Bronchial epithelial cell (primary cell): ENCODE measurements around the gene MEG3. TPM values are rescaled to one million over a fixed set of nuclear protein-coding genes. Genes with fewer than 3 reads are reported as not detected.

Source experiments
- DNase-seq: peaks from one replicate; pipeline ENCODE4 v3.0.0-alpha.2; 2010; ENCODE audit warnings: low read depth
- FAIRE-seq: peaks from 2 replicates; lab custom pipeline; 2011; peaks lifted over from hg19 to GRCh38; lab: Jason Lieb, UNC
- H3K27me3 ChIP-seq: 2 replicates; pipeline ENCODE4 v1.5.1; 2011; ENCODE audit warnings: low read length; ENCODE audit not compliant: control insufficient read depth, insufficient read depth
- H3K36me3 ChIP-seq: 2 replicates; pipeline ENCODE4 v1.5.1; 2011; ENCODE audit warnings: low read length; ENCODE audit not compliant: control insufficient read depth, insufficient read depth
- H3K4me3 ChIP-seq: 2 replicates; pipeline ENCODE4 v1.5.1; 2011; ENCODE audit warnings: mild to moderate bottlenecking, low read depth, low read length, control low read depth
- total RNA-seq: library from RNA; depleted of rRNA; stranded (reverse); fragments of >200 nt; gene quantifications from 2 replicates; pipeline ENCODE4 v1.2.1, GENCODE V29; 2014
- TF ChIP-seq, protein P1 (sequence below): IDR thresholded peaks from 2 replicates; pipeline ENCODE4 v1.5.1; 2011; ENCODE audit warnings: mild to moderate bottlenecking, moderate library complexity, low read length, control low read depth, inconsistent platforms; ENCODE audit not compliant: insufficient read depth, severe bottlenecking

The MEG3 gene
- total RNA-seq, 1 donor from 2014 or later, result 3.7 TPM

DNA sequence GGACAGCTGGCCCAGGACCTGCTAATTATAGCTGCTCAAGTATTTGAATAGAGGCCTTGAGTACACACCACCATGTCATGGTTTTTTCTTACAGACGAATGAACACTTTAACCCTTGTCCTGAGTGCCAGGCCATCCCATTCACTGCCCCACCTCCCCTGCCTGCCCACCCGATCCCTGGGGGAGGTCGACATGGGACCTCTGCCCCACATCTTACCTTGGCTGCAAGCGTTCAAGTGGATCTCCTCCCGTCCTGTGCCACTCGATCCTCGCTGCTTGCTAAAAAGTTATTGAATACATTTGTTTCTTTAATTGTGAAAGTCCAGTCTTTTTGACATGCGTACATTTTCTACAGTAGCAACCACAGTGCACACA, 67.3 kb downstream of the MEG3 start:
- DNase-seq, result no peak
- TF ChIP-seq, protein P1, sequence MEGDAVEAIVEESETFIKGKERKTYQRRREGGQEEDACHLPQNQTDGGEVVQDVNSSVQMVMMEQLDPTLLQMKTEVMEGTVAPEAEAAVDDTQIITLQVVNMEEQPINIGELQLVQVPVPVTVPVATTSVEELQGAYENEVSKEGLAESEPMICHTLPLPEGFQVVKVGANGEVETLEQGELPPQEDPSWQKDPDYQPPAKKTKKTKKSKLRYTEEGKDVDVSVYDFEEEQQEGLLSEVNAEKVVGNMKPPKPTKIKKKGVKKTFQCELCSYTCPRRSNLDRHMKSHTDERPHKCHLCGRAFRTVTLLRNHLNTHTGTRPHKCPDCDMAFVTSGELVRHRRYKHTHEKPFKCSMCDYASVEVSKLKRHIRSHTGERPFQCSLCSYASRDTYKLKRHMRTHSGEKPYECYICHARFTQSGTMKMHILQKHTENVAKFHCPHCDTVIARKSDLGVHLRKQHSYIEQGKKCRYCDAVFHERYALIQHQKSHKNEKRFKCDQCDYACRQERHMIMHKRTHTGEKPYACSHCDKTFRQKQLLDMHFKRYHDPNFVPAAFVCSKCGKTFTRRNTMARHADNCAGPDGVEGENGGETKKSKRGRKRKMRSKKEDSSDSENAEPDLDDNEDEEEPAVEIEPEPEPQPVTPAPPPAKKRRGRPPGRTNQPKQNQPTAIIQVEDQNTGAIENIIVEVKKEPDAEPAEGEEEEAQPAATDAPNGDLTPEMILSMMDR, result no peak

DNA sequence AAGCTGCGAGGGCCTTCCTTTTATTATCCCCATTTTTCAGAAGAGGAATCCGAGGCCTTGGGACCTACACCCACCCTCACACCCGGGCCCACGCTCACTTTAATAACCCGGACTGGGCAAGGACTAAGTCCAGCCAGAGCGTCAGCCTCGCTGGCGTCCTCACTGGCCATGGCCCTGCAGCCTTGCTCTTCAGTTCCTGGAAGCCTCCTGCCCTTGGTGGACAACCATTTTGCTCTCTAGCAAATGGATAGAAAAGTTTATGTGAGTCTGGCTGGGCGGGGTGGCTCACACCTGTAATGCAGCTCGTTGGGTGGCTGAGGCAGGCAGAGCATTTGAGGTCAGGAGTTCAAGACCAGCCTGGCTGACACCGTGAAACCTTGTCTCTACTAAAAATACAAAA, 67.8 kb downstream of the MEG3 start:
- TF ChIP-seq, protein P1, result no peak
- DNase-seq, result no peak
- no peak for FAIRE-seq
- no peaks in the 10 kb centered on the region for H3K27me3 ChIP-seq
- H3K4me3 ChIP-seq, result no peak overlapping the region
- H3K36me3 ChIP-seq, result no peaks in the 10 kb centered on the region

More for the DNA sequence above, 67.3 kb downstream of the MEG3 start:
- FAIRE-seq, result no peak
- no peaks in the 10 kb centered on the region for H3K36me3 ChIP-seq
- no peaks in the 10 kb centered on the region for H3K27me3 ChIP-seq
- no peak overlapping the region for H3K4me3 ChIP-seq

DNA sequence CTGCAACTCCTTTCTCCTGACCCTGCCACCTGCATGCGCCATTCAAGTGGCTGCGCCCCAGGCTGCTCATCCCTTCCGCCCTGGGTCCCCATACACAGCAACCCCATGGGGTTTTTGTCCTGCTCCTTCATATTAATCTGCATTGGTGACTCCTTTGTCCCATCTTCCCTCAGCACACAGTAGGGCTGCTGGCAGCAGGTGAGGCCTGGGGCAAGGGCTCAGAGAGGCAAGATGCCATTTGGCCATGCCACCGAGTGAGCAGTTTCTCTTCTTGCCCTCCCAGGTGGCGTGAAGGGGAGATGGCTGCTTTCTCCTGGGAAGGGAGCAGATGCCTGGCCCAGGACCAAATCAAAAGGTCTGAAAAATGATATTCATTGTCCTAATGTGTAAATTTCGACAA, 68.5 kb downstream of the MEG3 start:
- FAIRE-seq (no peak), DNase-seq (no peak)
- Histone ChIP-seq H3K4me3 (no peak overlapping the region), H3K36me3 (no peaks in the 10 kb centered on the region), H3K27me3 (no peaks in the 10 kb centered on the region)
- TF ChIP-seq, protein P1, result no peak

DNA sequence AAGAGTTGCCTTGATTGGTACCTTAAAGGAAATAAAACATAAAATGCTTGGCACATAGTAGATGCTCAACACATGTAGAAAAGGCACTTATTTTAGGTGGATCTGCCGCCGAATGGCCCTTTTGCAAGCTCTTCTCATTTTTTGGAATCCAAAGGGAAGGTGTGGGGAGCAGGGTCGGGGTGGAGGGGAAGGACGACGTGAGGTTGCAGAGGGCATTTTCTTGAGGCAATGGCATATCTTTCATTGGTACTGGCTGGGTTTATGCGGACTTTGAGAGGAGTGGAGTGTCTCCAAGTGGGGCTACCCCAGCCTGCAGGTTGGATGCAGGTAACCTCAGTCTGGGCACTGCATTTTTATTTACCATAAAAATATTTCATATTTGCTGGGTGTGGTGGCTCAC, 69.5 kb downstream of the MEG3 start:
- DNase-seq, result no peak
- no peak for FAIRE-seq
- no peak overlapping the region for H3K4me3 ChIP-seq
- TF ChIP-seq, protein P1, result no peak
- peaks cover 6% of the 10 kb centered on the region for H3K27me3 ChIP-seq
- no peaks in the 10 kb centered on the region for H3K36me3 ChIP-seq

DNA sequence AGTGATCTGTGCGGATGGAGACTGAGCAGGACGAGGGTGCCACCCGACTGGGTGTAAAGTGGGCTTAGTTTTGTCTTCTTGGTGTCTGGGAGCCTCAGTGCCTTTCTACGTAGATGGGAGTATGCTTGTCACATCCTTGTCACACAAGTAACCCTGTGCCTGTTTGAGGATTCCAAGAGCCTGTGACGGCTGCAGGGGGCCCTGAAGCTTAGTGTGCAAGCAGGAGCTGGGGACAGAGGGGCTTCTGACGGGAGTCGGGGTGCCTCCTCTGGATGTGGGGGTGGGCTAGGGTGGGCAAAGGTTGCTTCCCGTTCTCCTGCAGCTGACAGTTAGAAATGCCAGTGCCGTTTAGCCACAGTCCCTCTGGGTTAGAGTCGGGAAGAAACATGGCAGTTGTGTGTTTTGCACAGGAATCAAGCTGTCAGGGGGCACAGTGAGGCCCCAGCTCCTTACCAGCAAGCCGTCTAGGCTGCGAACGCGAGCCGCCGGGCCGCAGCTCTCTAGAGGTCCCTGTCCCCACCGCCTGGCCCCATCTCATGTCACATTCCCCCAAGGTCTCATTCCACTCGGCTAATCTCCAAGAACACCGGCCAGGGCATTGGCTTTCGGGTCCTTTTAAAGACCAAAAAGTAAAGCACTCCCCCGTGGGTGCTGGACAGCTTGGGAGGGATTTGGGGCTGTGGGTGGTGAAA, 70.6 kb downstream of the MEG3 start:
- H3K4me3 ChIP-seq, result no peak overlapping the region
- H3K27me3 ChIP-seq, result peaks cover 6% of the 10 kb centered on the region
- FAIRE-seq (no peak), DNase-seq (no peak)
- no peaks in the 10 kb centered on the region for H3K36me3 ChIP-seq
- TF ChIP-seq, protein P1, result no peak

DNA sequence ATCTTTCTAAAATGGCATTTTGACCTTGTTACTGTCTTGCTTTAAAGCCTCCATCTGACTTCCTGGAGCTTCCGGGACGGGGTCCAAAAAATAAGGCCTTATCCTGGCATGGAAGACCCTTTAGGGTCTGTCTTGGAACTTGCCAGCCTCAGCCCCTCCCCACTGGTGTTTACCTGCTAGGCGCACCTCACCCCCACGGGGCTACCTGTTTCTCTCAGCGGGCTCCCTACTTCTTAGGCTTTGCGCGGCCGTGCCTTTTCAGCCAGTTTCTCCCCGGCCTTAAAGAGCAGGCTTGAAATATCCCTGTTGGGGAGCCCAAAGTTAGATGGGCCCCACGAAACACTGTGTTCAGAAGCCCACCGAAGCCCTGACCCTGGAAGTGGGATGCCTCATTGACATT, 72.5 kb downstream of the MEG3 start:
- DNase-seq, result no peak
- Histone ChIP-seq H3K4me3 (no peak overlapping the region), H3K36me3 (no peaks in the 10 kb centered on the region), H3K27me3 (peaks cover 7% of the 10 kb centered on the region)
- no peak for FAIRE-seq
- TF ChIP-seq, protein P1, result no peak
